CD14-positive monocyte (primary cell): ENCODE results near the gene UNC119B. TPM values are rescaled to one million over a fixed set of nuclear protein-coding genes. Genes with fewer than 3 reads are reported as not detected.

ENCODE experiments used
- DNase-seq, 3 donors: peaks; one replicate each; pipeline ENCODE4 v3.0.0-alpha.2; 2011 to 2022
- H2AFZ ChIP-seq: 2 replicates; pipeline ENCODE4 v1.6.0; 2012; ENCODE audit warnings: mild to moderate bottlenecking, low read depth, low read length, inconsistent platforms; ENCODE audit not compliant: insufficient read depth, poor library complexity, severe bottlenecking
- H3K27ac ChIP-seq, 2 donors: 1 replicate in 1 of 2; 2 replicates in 1 of 2; pipeline ENCODE4 v1.5.1; 2012 to 2013; ENCODE audit warnings: low read length in 2 of 2, control low read depth in 1 of 2, inconsistent platforms in 1 of 2, low read depth in 1 of 2, mild to moderate bottlenecking in 1 of 2
- H3K27me3 ChIP-seq, 2 donors: one replicate each; pipeline versions ENCODE4 v1.6.0 to v1.6.1; 2011 to 2013; ENCODE audit warnings: low read length in 2 of 2; ENCODE audit not compliant: control insufficient read depth in 2 of 2, insufficient read depth in 2 of 2
- H3K36me3 ChIP-seq, 2 donors: replicated peaks in 1 of 2; 1 replicate in 1 of 2; 2 replicates in 1 of 2; pipeline versions ENCODE4 v1.5.1 to v1.6.1; 2012 to 2013; ENCODE audit warnings: low read length in 2 of 2, control low read depth in 1 of 2, inconsistent platforms in 1 of 2, mild to moderate bottlenecking in 1 of 2; ENCODE audit not compliant: insufficient read depth in 2 of 2, control insufficient read depth in 1 of 2
- H3K4me1 ChIP-seq, 2 donors: 1 replicate in 1 of 2; 2 replicates in 1 of 2; pipeline versions ENCODE4 v1.5.1 to v1.6.1; 2012 to 2013; ENCODE audit warnings: low read length in 2 of 2, control low read depth in 1 of 2, inconsistent platforms in 1 of 2, mild to moderate bottlenecking in 1 of 2, moderate library complexity in 1 of 2; ENCODE audit not compliant: insufficient read depth in 2 of 2, control insufficient read depth in 1 of 2
- H3K4me2 ChIP-seq: replicated peaks from 2 replicates; pipeline ENCODE3; 2012; ENCODE audit warnings: low read length, moderate library complexity, mild to moderate bottlenecking; ENCODE audit not compliant: poor library complexity, severe bottlenecking; ENCODE audit errors: extremely low read depth
- H3K4me3 ChIP-seq, 3 experiments: fragments of 200-600 bp in 1 of 3; sonication (generic) in 1 of 3; replicated peaks in 1 of 3; 1 replicate in 2 of 3; 2 replicates in 1 of 3; pipeline ENCODE4 v1.5.1; 2011 to 2013; ENCODE audit warnings: low read length in 3 of 3, mild to moderate bottlenecking in 3 of 3, control low read depth in 2 of 3, low read depth in 2 of 3, inconsistent platforms in 1 of 3, moderate library complexity in 1 of 3
- H3K79me2 ChIP-seq: 2 replicates; pipeline ENCODE4 v1.6.0; 2012; ENCODE audit warnings: mild to moderate bottlenecking, control low read depth, inconsistent platforms, low read length, moderate library complexity; ENCODE audit not compliant: insufficient read depth
- H3K9ac ChIP-seq: 2 replicates; pipeline ENCODE4 v1.6.0; 2017; ENCODE audit warnings: low read length, mild to moderate bottlenecking; ENCODE audit not compliant: insufficient read depth, poor library complexity, severe bottlenecking
- H3K9me3 ChIP-seq, 2 donors: replicated peaks in 1 of 2; 1 replicate in 1 of 2; 2 replicates in 1 of 2; pipeline versions ENCODE4 v1.5.1 to v1.6.1; 2012 to 2013; ENCODE audit warnings: low read length in 2 of 2, control low read depth in 1 of 2; ENCODE audit not compliant: control insufficient read depth in 1 of 2, insufficient read depth in 1 of 2
- H4K20me1 ChIP-seq: 2 replicates; pipeline ENCODE4 v1.6.0; 2012; ENCODE audit warnings: mild to moderate bottlenecking, low read length, control low read depth, moderate library complexity; ENCODE audit not compliant: insufficient read depth
- H3K27ac Mint-ChIP-seq, 7 donors: one replicate each; pipeline ENCODE4 v1.8.0; 2020; ENCODE audit warnings: mild to moderate bottlenecking in 7 of 7, mixed read lengths in 7 of 7, moderate library complexity in 6 of 7, inconsistent platforms in 2 of 7
- H3K27me3 Mint-ChIP-seq, 3 donors: one replicate each; pipeline ENCODE4 v1.8.0; 2021 to 2022; ENCODE audit warnings: low read depth in 3 of 3, mild to moderate bottlenecking in 3 of 3, mixed read lengths in 3 of 3, moderate library complexity in 3 of 3, inconsistent platforms in 1 of 3
- H3K36me3 Mint-ChIP-seq, 2 donors: one replicate each; pipeline ENCODE4 v1.8.0; 2020; ENCODE audit warnings: mixed read lengths in 2 of 2, inconsistent platforms in 1 of 2, mild to moderate bottlenecking in 1 of 2
- H3K4me1 Mint-ChIP-seq: one replicate; pipeline ENCODE4 v1.8.0; 2020; ENCODE audit warnings: mild to moderate bottlenecking, mixed read lengths
- H3K4me3 Mint-ChIP-seq, 2 donors: one replicate each; pipeline ENCODE4 v1.8.0; 2020; ENCODE audit warnings: mild to moderate bottlenecking in 2 of 2, mixed read lengths in 2 of 2, moderate library complexity in 1 of 2
- H3K9me3 Mint-ChIP-seq, 7 donors: one replicate each; pipeline ENCODE4 v1.8.0; 2020 to 2022; ENCODE audit warnings: mixed read lengths in 7 of 7, mild to moderate bottlenecking in 6 of 7, moderate library complexity in 6 of 7, inconsistent platforms in 2 of 7
- CTCF ChIP-seq: fragments of 200-600 bp; IDR thresholded peaks from one replicate; pipeline ENCODE4 v1.8.0; 2022; ENCODE audit warnings: antibody characterized with exemption, mild to moderate bottlenecking
- WGBS: methylation state at CpG from one replicate; pipeline ENCODE4 v1.1.5; 2013; ENCODE audit warnings: missing lambda C conversion rate; ENCODE audit not compliant: insufficient coverage; 5-methylcytosine and 5-hydroxymethylcytosine counted together
- intact Hi-C, 2 donors: fragments of 100-400 bp; cut with micrococcal nuclease; formaldehyde crosslinking; loops; one replicate each; pipeline versions ENCODE4 v1.15.0 to v1.15.1; 2023
- polyA plus RNA-seq, 3 donors: library from polyadenylated mRNA; depleted of rRNA in 1 of 3; unstranded in 2 of 3; stranded (reverse) in 1 of 3; fragments of 300-500 nt in 2 of 3; fragments of >200 nt in 1 of 3; fragmentation: Illumina TruSeq in 2 of 3; gene quantifications; 1 replicate in 2 of 3; 2 replicates in 1 of 3; pipeline ENCODE4 v1.2.3, GENCODE V29; 2012 to 2021

The UNC119B gene
- polyA plus RNA-seq, 3 donors, result 1.1 to 9.1 (median 2.1) TPM

GRCh38 chr12:120688527-120689071 is 21.7 kb upstream of the UNC119B start:
- peaks cover 65% of the 10 kb centered on the region for H3K79me2 ChIP-seq
- H3K9me3 ChIP-seq, result no peaks in the 10 kb centered on the region
- no peak for TF ChIP-seq CTCF
- Mint-ChIP-seq H3K36me3 (peaks cover 9 to 22% of the 10 kb centered on the region in 2 donors), H3K9me3 (no peaks in the 10 kb centered on the region), H3K27me3 (peaks cover 0 to 2% (median 0%) of the 10 kb centered on the region in 3 donors), H3K27ac (peak overlapping the region; percentile 63 to 92 (median 83)), H3K4me1 (peaks cover 62% of the 10 kb centered on the region), H3K4me3 (peak overlapping the region; percentile 82 to 92)
- H3K4me3 ChIP-seq, result peak overlapping the region; percentile 65 to 92 (median 78)
- H3K9ac ChIP-seq, result peak overlapping the region; percentile 87
- no peak overlapping the region for H2AFZ ChIP-seq
- H3K4me1 ChIP-seq, result peaks cover 47 to 57% of the 10 kb centered on the region in 2 donors
- intact Hi-C loops, result loop anchor here (5.0 kb wide), 3 partner anchors 36 to 106 kb away; partner anchors contain the start of genes ACADS (in 2 of the 2) and POP5 (in 1 of the 2)
- H3K27ac ChIP-seq, result peak overlapping the region in 1 of 2 donors; percentile 94
- H3K4me2 ChIP-seq, result peak overlapping the region; percentile 95
- peaks cover 58% of the 10 kb centered on the region for H4K20me1 ChIP-seq
- WGBS, result 0% methylated on average over 2 of the region's 6 CpGs
- H3K36me3 ChIP-seq, result peaks cover 3 to 13% of the 10 kb centered on the region in 2 donors
- DNase-seq, result peak; percentile 21 to 50 (median 47)
- no peaks in the 10 kb centered on the region for H3K27me3 ChIP-seq

- Histone ChIP-seq H3K4me3 (peak overlapping the region in 1 of 3 experiments; percentile 92), H2AFZ (no peak overlapping the region), H3K36me3 (peaks cover 12 to 22% of the 10 kb centered on the region in 2 donors), H3K9ac (no peak overlapping the region), H3K4me2 (peak overlapping the region; percentile 95), H3K27ac (peak overlapping the region in 1 of 2 donors; percentile 94), H3K27me3 (no peaks in the 10 kb centered on the region), H3K9me3 (no peaks in the 10 kb centered on the region), H3K4me1 (peaks cover 41 to 51% of the 10 kb centered on the region in 2 donors), H3K79me2 (peaks cover 74% of the 10 kb centered on the region), H4K20me1 (peaks cover 63% of the 10 kb centered on the region)
- peaks cover 19 to 31% of the 10 kb centered on the region in 2 donors for H3K36me3 Mint-ChIP-seq
- peak overlapping the region; percentile 82 to 92 for H3K4me3 Mint-ChIP-seq
- 74% methylated on average over 5 of the region's 6 CpGs for WGBS
- H3K27ac Mint-ChIP-seq, result peak overlapping the region in 3 of 7 donors; percentile 11 to 79 (median 14)
- H3K9me3 Mint-ChIP-seq, result no peaks in the 10 kb centered on the region
- TF ChIP-seq CTCF, result no peak
- no peak for DNase-seq
- H3K4me1 Mint-ChIP-seq, result peaks cover 57% of the 10 kb centered on the region
- H3K27me3 Mint-ChIP-seq, result peaks cover 0 to 3% (median 0%) of the 10 kb centered on the region in 3 donors
- intact Hi-C loops, result loop anchor here (5.0 kb wide), 3 partner anchors 37 to 107 kb away; partner anchors contain the start of genes ACADS (in 2 of the 2) and POP5 (in 1 of the 2)
Measured at GRCh38 chr12:120689397-120690082, 20.7 kb upstream of the UNC119B start.
